Right ventricle myocardium superior (tissue), 1 donor: Measurements from ENCODE around the gene ZNF440. TPM values are rescaled to one million over a fixed set of nuclear protein-coding genes. Genes with fewer than 3 reads are reported as not detected.
"Not testable (repeated sequence)": the region's sequence is repeated elsewhere in the genome, so short reads cannot be mapped to it uniquely, and the experiment has no call there.

Source experiments
- ATAC-seq: fragments of 200-7000 bp; cut with Tn5 transposase; one replicate; pipeline ENCODE4 v1.9.1; 2020; ENCODE audit warnings: mild to moderate bottlenecking; ENCODE audit not compliant: poor library complexity
- DNase-seq: peaks from one replicate; pipeline ENCODE4 v3.0.0-alpha.2; 2020
- intact Hi-C: fragments of 100-400 bp; cut with DNase I; formaldehyde crosslinking; loops from one replicate; pipeline ENCODE4 v1.11.2; 2022
- long read RNA-seq: library from polyadenylated mRNA; unstranded; transcript quantifications from one replicate; pipeline ENCODE4 v2.0.0, GENCODE V29; 2021
- total RNA-seq: library from RNA; stranded (reverse); fragmentation: NEBNext Ultra II Directional; extraction: Animal tissue kit (Norgen Biotek cat#: 25700); gene quantifications from one replicate; pipeline ENCODE4 v1.2.1, GENCODE V29; 2021
- donor health status: DM: no; HTN: yes; CAD: no; lungs with severe emphysema.

Gene ZNF440
- total RNA-seq = 4.5 TPM
- long read RNA-seq, full-length matches to known transcripts = 1 of 1 reads
- long read RNA-seq, partial matches to known transcripts = 0 of 1 reads
- long read RNA-seq, other reads (novel, unspliced or antisense) = 0 of 1 reads

DNA sequence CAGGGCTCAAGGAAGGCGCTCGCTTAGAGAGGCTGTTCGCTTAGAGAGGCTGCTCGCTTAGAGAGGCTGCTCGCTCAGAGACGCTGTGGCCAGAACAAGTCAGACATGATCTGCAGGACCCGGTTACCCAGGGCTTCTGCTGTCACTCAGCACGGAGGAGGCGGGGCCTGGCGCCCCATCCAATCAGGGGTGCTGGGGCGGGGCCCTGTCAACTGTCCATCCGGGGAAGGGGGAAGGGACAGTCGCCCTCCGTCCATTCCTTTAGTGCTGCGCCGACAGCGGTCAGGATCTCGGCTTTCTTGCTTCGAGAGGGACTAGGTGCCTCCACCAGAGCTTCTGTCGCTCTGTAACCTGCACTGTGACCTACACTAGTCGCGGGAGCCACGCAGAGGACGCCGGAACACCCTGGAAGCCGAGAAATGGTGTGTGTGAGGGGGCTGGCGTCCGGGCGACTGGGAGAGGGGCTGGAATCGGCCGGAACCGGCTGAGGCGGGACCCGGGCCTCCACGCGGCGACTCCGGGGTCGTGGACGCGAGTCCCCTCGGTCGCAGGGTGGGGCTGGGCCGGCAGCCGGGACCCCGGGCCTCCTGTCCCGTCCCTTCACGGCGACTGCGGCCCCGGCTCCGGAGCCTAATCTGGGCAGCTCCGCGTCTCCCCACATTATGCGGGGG lies at the start of gene ZNF440:
Gene ZNF440, plus strand, starts transcription at position 245 of the 671 bp plus-strand sequence. Its CDS starts 175 bp downstream, at position 420.
- ATAC-seq (peak; percentile 100), DNase-seq (peak; percentile 97)
- intact Hi-C loops = no loop called here

DNA sequence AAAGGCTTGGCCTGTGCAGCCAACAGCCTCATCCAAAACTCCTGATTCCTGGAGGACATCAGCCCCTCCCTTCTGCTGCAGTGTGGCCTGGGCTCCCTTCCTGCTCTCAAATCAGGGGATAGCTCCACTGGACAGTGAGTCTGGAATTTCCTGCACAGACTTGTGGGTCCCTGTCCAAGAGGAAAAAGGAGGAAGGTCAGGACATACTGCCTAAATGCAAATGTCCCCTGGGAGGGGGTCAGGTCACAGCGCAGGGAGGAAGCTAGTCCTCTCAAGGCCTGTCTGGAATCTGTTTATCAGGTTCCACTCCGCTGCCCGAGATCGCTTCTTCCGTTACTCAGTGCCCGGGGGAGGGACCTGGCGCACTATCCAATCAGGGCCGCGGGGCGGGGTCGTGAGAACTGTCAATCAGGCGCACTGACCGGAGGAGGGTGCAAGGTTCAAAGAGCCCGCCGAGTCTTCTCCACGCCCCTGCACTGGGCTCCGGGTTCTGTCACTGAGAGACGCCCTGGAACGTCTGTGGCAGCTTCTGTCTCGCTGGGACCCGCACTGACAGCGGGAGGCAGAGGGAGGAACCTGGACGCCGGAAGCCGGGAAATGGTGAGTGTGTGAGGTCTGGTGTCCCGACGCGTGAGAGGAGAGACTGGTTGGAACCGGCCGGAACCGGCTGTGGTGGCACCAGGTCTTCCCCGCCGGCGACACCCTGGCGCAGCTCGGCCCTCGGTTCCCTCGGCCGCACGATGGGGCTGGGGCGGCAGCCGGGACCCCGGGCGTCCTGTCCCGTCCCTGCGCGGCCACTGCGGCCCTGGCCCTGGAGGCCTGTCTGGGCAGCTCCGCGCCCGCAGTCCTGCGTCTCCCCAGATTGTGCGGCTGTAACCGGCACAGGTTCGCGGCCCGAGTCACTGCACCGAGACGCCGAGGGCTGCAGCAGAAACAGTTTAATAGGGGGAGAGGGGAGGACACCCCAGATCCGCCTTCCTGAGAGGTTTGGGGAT lies 47.2 kb upstream of the ZNF440 start, which contains the start of gene ZNF441:
Gene ZNF441, plus strand, starts transcription at position 404 of the 995 bp plus-strand sequence. Its CDS starts 194 bp downstream, at position 598.
- peak; percentile 99 for DNase-seq

DNA sequence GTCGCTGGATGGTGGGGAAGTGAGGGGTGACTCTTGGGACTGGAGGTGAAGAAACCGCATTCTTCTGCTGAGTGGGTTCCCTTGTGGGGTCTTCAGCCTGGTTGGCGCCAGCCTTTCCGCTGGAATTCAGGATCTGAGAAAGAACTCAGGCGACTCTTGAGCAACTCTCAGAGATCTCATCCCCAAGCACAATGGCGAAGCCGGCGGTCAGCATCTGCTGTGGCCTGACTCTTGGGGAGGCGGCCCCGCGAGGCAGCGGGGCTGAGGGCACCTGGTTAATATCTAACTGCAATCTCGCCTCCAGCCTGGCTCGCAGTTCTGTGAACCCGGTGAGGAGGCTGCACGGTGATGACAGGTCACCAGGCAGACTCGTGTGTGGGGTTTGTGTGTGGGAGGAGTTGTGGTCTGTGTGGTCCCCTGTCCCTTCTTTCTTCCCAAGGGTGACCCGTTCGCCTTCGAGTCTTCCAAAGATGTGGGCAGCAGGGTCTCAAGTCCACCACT lies 46.4 kb upstream of the ZNF440 start:
- DNase-seq (peak; percentile 55), ATAC-seq (peak; percentile 39)
- intact Hi-C loops = no loop called here

More for the DNA sequence above, 47.2 kb upstream of the ZNF440 start, which contains the start of gene ZNF441:
- ATAC-seq = peak; percentile 99
- intact Hi-C loops = no loop called here

DNA sequence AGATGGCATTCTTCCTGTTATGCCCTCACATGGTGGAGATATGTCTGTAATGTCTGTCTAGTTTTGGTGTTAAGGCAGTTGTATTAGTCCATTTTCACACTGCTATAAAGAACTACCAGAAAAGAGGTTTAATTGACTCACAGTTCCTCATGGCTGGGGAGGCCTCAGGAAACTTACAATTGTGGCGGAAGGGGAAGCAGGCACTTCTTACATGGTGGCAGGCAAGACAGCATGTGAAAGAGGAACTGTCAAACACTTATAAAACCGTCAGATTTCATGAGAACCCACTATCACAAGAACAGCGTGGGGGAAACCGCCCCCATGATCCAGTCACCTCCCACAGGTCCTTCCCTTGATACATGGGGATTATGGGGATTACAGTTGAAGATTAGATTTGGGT lies 44.1 kb upstream of the ZNF440 start:
- DNase-seq (no peak), ATAC-seq (no peak)
- intact Hi-C loops = no loop called here

DNA sequence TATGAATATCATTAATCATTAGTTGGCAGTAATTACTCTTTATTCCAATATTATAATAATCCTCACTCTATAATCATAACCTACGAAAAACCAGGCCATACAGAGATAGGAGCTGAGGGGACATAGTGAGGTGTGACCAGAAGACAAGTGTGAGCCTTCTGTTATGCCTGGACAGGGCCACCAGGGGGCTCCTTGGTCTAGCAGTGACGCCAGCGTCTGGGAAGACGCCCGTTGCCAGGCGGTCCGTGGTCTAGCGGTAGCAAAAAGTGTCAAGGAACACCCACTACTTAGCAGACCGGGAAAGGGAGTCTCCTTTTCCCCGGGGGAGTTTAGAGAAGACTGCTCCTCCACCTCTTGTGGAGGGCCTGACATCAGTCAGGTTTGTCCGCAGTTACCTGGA lies 42.6 kb upstream of the ZNF440 start:
- DNase-seq, ATAC-seq, intact Hi-C loops: not testable (repeated sequence)

DNA sequence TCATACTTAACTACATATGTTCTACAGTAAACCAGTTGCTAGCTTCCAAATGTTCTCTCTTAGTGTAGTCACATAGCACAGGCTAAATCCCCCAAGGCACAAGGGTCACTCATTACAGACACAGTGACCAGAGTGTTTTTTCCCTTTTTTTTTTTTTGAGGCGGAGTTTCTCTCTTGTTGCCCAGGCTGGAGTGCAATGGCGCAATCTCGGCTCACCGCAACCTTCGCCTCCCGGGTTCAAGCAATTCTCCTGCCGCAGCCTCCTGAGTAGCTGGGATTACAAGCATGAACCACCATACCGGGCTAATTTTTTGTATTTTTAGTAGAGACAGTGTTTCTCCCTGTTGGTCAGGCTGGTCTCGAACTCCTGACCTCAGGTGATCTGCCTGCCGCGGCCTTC lies 37.4 kb upstream of the ZNF440 start:
- intact Hi-C loops, ATAC-seq, DNase-seq: not testable (repeated sequence)

DNA sequence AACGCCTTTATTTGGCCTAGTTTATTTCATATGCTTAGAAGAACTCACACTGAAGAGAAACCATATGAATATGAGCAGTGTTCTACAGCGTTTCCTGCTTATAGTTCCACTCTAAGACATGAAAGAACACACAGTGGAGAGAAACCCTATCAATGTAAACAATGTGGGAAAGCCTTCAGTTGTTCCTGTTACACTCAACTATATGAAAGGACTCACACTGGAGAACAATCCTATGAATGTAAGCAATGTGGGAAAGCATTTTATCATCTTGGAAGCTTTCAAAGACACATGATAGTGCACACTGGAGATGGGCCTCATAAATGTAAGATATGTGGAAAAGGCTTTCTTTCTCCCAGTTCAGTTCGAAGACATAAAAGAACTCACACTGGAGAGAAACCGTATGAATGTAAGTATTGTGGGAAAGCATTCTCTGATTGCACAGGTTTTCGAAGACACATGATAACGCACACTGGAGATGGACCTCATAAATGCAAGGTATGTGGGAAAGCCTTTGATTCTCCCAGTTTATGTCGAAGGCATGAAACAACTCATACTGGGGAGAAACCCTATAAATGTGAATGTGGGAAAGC lies 33.5 kb upstream of the ZNF440 start:
- intact Hi-C loops = no loop called here
- DNase-seq (no peak), ATAC-seq (no peak)

DNA sequence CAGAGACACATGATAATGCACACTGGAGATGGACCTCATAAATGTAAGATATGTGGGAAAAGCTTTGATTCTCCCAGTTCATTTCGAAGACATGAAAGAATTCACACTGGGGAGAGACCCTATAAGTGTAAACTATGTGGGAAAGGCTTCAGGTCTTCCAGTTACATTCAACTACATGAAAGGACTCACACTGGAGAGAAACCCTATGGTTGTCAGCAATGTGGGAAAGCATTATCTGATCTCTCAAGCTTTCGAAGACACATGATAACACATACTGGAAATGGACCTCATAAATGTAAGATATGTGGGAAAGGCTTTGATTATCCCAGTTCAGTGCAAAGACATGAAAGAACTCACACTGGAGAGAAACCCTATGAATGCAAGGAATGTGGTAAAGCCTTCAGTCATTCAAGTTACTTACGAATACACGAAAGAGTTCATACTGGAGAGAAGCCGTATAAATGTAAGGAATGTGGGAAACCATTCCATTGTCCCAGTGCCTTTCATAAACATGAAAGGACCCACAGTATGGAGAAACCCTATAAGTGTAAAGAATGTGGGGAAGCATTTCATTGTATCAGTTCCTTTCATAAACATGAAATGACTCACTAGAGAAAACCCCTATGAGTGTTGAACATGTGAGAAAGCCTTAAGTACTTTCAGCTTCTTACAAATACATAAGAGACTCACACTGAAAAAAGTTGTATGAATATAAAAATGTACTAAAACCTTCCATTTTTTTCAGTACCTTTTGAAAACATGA lies 32.6 kb upstream of the ZNF440 start:
- DNase-seq (no peak), ATAC-seq (no peak)
- intact Hi-C loops = no loop called here

DNA sequence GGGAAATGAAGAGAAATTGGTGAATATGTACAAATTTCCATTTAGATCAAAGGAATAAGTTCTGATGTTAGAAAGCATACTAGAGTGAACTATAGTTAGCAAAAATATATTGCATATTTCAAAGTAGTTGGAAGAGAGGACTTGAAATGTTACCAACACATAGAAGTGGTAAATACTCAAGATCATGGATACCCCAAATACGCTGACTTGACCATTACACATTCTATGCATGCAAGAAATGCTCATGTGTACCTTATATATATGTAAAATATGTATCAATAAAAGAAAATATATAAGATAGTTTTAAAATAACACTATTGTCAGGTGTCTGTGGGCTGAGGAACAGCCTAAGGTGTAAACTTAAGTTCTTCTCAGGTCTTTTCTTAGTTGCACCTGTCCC lies 30.3 kb upstream of the ZNF440 start:
- DNase-seq = no peak
- intact Hi-C loops = no loop called here

DNA sequence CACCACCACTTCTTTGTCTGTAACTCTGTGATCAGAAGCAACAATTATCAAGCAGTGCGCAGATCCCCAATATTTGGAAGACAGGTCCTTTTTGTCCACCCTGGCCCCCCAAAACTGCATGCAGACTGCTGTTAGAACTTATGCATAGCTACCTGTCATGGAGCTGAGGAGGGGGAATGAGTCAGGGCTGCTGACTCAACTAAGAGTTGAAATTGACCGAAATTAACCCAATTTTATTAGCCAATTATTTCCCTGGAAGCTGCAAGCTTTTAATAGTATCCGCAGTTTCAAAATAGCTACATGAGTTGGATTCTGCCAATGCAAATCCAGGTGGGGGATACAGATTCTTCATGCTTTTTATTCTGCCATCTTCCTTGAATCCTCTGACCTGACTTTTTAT lies 29.7 kb upstream of the ZNF440 start:
- intact Hi-C loops = no loop called here
- ATAC-seq (no peak), DNase-seq (no peak)

More for the DNA sequence above, 30.3 kb upstream of the ZNF440 start:
- no peak for ATAC-seq

DNA sequence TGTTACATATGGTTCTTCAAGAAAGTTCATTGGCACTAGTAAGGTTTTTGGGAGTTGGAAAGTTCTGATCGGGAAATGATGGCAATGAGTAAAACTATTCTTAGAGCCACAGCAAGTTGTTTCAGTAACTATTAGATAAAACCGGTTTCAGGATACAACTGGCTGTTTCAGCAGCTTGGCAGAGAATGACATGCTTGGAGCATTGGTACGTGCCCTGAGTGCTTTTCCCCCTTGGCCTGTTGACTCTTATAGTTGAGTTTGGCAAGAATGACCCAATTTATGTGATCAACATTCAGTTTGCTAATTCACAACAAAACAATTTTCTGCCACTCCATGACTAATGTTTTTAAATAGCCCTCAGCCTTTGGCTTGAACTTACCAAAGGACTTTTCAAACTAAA lies 26.5 kb upstream of the ZNF440 start:
- DNase-seq = no peak
- ATAC-seq = no peak
- intact Hi-C loops = no loop called here

DNA sequence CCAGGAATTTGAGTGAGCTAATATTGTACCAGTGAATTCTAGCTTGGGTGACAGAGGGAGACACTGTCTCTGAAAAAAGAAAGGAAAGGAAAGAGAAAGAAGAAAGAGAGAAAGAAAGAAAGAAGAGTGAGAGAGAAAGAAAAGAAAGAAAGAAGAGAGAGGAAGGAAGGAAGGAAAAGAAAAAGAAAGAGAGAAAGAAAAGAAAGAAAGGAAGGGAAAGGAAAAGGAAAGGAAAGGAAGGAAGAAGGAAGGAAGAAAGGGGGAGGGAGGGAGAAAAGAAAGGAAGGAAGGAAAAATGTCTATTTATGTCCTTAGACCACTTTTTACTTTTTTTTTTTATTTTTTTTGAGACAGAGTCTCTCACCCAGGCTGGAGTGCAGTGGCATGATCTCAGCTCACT lies 21.1 kb upstream of the ZNF440 start:
- ATAC-seq = no peak
- intact Hi-C loops = loop anchor here (10.0 kb wide), 1 partner anchor 98 kb away; no protein-coding TSS in a partner anchor
- DNase-seq = no peak

DNA sequence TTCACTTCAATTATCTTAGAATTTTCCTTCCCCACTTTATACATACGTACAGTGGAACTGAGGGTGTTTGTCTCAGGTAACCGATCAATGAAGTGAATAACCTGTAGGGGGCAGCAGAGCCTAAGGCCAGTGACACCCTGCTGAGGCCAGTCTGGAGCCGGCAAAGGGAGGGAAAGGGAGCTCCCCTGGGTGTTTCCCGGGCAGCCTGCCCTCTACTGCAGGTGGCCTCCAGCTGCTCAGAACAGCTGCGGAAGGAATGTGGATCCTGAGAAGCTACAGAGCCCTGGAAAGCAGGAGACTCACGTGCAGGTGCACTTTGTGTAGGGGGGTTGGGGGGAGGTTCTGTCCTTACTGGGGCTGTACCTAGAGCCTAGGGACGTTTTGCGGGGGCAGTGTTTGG lies 16.6 kb upstream of the ZNF440 start:
- ATAC-seq (peak; percentile 95), DNase-seq (peak; percentile 85)
- intact Hi-C loops = loop anchor here (10.0 kb wide), 1 partner anchor 103 kb away; no protein-coding TSS in a partner anchor

DNA sequence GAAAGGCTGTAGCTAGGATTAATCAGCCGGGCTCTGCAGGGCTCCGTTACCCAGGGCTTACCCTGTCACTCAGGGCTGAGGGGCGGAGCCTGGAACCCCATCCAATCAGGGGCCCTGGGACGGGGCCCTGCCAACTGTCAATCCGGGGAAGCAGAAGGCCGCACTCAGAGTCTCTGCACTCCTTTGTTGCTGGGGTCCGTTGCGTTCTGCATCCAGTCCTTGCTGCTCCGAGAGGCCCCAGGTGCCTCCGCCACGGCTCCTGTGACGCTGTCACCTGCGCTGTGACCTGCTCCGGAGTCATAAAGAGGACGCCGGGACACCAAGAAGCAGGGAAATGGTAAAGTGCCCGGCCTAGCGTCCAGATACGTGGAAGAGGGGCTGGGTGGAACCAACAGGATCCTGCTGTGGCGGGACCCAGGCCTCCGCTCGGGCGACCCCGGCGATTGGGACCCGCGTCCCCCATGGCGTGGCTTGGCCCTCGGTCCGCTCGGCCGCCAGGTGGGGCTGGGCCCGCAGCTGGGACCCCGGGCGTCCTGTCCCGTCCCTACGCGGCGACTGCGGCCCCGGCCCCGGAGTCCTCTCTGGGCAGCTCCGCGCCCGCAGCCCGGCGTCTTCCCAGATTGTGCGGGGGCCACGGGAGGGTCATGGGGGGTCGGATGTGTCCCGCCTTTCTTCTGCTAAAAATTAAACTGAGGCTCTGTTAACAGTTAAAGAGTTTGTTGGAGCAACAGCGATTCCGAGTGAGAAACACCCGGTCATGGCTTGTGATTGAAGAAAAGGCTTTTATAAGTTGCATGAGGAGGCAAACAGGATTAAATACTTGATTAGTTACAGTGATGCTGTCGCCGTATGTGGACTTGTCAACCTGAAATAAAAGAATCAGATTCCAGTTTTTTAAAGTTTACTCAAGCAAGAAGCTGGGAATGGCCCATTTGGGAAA lies 15.4 kb upstream of the ZNF440 start, which contains the start of gene ZNF491:
Gene ZNF491, plus strand, starts transcription at position 133 of the 940 bp plus-strand sequence. CDS start 7,431 bp downstream, outside the sequence.
- intact Hi-C loops = loop anchor here (10.0 kb wide), 1 partner anchor 104 kb away; no protein-coding TSS in a partner anchor
- peak; percentile 99 for ATAC-seq
- peak; percentile 95 for DNase-seq

DNA sequence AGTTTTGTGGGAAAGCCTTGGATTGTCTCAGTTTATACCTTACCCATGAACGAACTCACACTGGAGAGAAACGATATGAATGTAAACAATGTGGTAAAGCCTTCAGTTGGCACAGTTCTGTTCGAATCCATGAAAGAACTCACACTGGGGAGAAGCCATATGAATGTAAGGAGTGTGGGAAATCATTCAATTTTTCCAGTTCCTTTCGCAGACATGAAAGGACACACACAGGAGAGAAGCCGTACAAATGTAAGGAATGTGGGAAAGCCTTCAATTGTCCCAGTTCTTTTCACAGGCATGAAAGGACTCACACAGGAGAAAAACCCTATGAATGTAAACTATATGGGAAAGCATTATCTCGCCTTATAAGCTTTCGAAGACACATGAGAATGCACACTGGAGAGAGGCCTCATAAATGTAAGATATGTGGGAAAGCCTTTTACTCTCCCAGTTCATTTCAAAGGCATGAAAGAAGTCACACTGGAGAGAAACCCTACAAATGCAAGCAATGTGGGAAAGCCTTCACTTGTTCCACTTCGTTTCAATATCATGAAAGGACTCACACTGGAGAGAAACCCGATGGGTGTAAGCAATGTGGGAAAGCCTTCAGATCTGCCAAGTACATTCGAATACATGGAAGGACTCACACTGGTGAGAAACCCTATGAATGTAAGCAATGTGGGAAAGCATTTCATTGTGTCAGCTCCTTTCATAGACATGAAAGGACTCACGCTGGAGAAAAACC lies 7.5 kb upstream of the ZNF440 start:
- ATAC-seq = no peak
- no peak for DNase-seq
- intact Hi-C loops = loop anchor here (10.0 kb wide), 1 partner anchor 178 kb away; no protein-coding TSS in a partner anchor

DNA sequence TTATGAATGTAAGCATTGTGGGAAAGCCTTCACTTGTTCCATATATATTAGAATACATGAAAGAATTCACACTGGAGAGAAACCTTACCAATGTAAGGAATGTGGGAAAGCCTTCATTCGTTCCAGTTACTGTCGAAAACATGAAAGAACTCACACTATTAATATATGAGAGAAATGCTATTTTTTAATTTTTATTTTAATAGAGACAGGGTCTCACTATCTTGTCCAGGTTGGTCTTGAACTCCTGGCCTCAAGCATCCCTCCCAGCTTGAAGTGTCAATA lies 7.0 kb upstream of the ZNF440 start:
- DNase-seq (no peak), ATAC-seq (no peak)
- intact Hi-C loops = loop anchor here (10.0 kb wide), 1 partner anchor 178 kb away; no protein-coding TSS in a partner anchor
